ENCODE results near the gene PRPF19.
"Not testable (repeated sequence)": the region's sequence is repeated elsewhere in the genome, so short reads cannot be mapped to it uniquely, and the experiment has no call there.

Gene PRPF19

DNA sequence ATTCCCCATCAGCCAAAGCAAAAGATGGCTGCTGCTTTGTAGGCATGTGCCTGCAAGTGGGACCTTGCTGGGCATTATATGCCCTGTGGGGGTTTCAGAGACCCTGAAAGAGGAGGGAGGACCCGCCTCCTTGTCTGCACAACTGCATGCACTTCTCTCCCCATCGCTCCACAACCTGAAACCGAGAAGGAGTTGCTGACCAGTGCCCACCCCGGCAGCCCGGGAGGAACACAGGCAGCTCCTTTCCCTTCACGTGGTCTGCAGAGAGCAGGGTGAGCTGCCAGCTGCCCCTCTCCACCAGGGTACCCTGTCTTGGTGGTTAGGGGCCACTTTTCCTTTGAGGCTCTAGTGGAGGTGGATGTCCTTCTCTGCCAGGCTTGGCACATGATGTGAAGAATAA lies 16.5 kb upstream of the PRPF19 start:
- DNase-seq = no peak

DNA sequence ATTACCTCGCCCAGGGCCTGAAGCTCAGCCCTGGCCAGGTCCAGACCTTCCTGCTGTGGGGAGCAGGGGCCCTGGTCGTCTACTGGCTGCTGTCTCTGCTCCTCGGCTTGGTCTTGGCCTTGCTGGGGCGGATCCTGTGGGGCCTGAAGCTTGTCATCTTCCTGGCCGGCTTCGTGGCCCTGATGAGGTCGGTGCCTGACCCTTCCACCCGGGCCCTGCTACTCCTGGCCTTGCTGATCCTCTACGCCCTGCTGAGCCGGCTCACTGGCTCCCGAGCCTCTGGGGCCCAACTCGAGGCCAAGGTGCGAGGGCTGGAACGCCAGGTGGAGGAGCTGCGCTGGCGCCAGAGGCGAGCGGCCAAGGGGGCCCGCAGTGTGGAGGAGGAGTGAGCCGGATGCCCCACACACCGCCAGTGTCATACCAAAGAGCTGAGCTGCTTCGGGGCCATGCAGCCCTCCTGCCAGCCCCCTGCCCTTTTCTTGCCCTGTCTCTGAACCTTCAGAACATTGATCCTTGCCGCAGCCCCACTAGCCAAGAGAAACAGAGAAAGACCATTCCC lies 15.5 kb upstream of the PRPF19 start:
- DNase-seq = no peak

DNA sequence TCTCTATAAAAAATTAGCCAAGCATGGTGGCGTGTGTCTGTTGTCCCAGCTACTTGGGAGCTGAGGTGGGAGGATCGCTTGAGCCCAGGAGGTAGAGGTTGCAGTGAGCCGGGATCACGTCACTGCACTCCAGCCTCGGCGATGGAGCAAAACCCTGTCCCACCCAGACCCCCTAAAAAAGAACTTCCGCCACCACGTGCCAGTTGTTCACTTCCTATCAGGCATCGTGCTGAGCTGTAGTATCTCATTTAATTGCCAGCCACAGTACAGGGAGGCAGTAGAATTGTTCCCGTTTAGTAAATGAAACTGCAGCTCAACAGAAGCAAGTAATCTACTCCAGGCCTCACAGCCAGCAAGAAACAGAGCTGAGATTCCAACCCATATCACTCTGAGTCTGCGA lies 14.9 kb upstream of the PRPF19 start:
- DNase-seq = no peak

DNA sequence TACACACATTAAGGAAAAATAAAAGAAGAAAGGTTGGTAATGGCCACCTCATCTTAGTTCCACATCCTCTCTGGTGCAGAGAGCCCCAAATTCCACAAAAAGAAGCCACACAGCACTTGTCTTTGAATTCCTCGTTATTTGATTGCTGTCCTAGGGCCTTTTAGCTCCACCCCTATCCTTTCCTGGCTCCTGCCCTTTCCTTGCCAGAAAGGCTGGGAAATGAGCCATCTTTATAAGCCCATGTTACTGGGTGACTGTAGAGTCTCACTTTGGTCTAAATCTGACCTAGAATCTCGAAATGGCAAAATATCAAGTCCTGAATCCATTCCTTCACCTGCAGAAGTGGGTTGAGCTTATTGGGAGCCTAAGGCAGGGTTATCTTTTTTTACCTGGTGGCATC lies 13.6 kb upstream of the PRPF19 start:
- DNase-seq = no peak

DNA sequence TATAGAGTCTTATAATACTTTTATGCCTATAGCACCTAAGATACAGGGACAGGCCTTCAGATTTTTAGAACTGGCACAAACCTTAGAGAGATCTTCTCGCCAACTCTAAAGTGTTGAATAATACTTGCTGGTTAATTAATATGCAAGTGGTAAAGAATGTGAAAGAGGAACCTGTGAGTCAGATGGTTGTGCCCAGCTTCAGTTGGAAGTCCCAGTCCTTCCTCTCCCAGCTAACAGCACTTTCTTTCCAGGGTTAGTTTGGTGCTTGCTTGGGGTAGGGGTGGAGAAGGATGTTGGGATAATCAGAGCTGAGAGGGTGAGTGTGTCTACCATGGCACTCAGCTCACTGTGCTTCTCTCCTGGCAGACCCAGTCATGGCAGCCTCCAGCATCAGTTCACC lies 12.9 kb upstream of the PRPF19 start:
- no peak for DNase-seq

DNA sequence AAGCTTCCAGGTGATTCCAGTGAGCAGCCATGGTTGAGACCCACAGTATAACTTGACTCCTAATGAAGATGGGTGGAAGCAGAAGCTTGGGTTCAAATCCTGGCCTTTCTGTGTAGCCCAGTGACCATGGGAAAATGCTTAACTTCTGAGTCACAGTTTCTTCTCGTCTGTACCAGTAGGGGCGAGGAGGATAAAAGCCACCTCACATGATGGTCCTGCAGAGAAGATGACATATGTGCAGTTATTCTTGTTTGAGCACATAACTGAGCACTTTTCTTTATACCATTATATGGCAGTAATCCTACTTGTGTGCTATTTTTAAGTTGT lies 12.5 kb upstream of the PRPF19 start:
- DNase-seq = no peak

DNA sequence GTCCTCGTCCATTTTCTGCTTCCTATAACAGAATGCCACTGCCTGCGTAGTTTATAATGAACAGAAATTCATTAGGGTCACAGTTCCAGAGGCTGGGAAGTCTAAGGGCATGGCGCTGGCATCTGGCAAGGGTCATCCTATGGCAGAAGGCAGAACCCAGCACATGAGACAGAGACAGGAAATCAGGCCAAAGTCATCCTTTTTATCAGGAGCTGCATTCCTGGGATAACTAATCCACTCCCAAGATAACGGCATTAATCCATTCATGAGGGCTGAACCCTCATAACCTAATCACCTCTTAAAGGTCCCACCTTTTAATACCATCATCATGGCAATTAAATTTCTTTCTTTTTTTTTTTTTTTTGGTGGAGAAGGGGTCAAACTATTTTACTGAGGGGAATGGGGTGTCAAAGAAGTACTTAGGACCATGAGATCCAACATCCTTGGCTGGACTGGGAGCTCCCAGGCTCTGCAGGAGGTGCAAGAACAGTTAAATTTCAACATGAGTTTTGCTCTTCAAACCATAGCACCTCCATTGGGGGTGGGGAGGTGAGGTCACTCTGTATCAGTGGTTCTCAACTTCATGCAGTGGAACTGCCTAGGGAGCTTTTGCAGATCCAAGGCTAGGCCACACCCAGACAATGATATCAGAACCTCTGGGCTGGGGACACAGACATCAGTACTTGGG lies 12.0 kb upstream of the PRPF19 start:
- no peak for DNase-seq

DNA sequence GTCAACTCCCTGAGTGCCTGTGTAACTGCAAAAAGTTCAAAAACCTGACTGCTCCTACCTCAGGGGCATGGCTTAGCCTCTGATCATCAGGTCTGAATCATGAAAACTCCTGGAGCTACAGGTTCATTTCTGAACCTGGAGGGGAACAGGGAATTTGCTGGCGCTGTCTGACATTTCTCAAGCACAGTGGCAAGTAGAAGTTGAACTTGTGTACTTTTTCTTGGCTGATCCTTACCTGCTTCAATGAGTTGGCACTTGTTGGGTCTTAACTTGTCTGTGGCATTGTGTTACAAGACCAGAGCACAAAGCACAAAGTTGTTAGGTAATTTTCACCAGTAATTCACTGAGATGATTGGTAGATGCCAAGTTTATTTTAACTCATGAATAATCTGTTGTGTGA lies 10.9 kb upstream of the PRPF19 start:
- DNase-seq = no peak

DNA sequence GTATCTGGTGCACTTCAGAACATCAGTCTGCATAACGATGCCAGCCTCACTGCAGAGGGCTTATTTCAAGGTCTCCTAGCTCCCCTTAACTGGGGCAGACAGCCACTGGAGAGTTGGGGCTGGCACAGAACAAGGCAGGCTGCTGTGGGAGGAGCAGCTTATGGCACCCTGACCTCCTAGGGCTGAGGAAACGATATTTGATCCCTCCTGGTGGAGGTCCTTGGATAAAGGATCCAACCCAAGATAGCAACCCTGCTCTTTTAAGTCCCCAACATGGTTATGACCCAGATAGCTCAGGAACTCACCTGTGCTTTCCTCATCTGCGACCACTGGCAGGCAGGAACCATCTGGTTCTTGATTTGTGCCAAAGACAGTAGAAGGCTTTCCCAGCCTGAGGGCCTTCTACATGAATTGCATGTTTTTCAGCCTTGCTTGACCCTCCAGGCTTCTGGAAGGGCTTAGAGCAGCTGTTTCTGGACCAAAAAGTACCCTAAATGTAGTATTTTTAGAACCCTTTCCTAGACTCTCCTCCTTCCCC lies 10.4 kb upstream of the PRPF19 start:
- no peak for DNase-seq

DNA sequence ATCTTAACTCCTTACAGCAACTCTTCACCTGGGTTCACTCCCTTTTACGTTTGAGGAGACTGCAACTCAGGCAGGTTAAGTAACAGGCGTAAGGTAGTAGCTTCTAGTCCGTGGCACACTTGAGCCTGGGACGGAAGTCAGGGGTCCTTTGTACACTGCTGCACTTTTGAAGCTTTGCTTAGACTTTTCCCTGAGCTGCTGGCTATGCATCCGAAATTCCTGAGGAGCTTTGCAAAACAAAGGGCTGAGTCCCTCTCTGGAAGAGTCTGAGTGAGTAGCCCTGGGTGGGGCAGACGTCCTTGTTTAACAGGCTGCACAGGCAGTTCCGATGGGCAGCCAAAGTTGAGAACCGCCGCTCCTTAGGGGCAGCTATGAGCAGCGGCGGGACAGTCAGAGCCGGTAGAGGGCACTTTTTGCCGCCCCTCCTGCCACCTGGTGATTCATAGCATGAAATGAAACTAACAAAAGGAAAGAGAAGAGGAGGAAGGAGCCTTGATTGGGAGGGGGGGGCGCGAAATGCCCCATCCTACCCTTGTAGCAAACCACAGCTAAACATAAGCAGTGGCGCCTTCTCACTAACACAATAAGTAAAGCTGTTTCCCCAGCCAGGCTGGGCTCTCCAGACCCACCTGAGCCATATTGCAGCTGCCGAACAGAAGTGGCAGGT lies 9.0 kb upstream of the PRPF19 start:
- peak; percentile 60 for DNase-seq

DNA sequence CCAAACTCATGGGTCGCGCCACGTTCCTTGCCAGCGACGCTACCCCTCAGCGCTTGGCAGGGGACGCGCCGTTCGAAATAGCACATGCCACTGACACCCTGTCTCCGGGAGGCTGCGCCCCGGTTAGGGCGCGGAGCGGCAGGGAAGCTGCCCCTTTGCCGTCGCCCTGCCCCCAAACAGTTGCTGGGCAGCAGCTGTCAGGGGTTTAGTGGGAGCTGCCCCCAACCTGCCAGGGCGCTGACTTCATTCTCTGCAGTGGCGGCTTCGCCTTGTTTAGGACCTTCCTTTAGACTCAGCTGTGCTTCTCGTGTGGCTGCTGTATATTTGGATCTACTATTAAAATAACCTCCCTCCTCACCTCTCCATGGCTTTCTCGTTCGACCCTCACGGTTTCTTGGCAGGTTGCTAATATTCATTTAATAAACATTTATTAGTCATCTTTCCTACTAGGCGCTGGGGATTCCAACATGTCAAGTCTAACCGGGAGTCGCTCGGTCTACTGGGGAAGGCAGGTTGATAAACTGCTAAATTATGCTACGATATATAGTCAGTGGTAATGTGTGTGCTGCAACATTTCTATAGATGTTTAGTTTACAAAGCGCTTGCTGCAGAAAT lies 8.4 kb upstream of the PRPF19 start:
- DNase-seq = peak; percentile 25

DNA sequence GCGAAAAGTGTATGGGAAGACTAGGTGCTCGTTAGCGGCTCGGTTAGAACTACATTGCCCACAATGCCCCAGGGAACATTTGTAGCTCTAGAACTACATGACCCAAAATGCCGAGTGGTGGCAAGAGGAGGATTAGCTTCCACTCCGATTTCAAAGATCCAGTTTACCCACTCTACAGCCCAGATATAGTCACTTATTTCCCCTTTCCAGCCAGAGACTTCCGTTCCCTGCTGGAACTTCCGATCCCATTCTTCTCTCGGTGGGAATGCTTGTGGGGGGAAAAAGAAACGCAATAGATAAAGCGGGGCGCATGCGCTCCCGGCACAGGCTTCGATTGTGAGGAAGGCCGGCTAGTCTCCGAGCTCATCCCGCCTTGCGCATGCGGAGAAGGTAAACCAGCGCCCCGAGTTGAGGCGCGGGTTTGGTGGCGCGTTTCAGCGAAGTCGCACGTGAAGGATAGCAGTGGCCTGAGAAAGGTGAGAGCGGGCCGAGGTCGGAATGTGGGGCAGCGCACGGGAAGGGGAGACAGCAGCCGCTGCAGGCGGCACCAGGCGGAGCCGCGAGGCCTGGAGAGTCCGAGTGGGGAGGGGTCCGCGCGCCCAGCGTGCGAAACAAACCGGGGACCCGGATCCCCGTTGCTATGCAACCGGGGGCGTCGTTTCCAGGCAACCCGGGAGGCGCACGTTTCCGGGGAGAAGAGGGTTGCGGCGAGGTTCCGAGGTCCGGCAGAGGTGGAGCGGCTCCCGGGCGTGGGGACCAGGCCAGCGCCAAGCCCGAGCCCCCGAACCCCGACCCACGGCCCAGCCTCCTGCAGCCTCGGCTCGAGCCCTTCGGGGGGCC lies 7.6 kb upstream of the PRPF19 start, which contains the start of gene TMEM109:
Gene TMEM109 (plus strand): TSS at position 366 of the 840 bp plus-strand sequence. CDS start 5,536 bp downstream, outside the sequence.
- peak; percentile 78 for DNase-seq

DNA sequence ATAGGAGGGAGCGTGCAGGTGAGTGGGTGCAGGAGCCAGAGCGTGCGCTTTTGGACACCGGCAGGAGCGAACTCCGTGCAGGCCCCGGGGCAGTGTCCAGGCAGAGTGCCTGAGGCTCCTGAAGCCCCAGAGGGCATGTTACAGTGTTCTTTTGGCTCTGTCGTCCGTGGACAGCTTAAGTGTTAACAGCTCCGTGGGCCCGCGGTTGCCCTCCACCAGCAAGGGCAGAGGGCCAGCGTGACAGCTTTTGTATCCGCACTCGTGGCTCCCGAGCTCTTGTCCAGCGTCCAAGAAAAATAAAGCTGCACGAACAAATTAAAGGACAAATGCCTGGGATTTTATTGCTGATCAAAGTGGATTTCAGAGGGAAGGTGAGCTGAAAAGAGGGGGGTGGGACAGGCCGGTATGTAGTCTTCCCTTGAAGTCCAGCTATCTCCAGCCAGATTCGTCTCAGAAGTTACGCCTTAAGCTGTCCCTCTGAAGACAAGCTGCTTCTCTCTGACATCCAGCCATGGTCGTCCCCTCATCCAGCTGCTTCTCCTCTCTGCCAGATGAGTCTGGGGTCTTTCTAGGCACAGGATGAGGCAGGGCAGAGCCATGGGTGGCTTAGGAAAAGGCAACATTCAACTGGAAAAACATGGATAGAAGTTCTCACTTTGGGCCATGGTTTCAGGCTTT lies 6.6 kb upstream of the PRPF19 start:
- DNase-seq = no peak

DNA sequence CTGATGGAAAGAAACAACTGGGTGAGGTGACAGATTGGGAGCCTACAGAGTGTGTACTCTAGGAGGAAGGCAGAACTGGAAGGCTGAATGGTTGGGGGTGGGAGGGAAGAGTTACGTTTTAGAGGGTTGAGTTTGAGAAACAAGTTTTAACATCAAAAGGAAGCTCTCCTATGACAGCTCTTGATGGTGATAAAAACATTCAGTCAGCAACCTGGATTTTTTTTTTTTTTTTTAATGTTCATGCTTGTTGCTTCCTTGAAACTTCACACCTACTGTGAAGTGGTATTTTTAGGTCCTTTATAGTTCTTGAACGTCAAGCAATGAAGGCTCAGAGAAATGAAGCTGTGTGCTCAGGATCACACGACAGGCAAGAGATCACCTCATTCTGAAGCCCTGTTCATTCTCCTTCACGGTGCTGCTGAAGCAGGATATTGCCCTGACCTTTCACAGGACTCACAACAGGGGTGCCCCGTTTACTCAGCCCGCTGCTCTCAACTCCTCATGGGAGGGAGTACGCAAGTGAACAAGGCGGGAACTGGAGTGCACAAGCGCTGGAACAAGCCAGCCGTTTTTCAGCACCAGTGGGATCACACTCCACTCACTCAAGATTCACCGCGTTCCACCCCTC lies 6.0 kb upstream of the PRPF19 start:
- DNase-seq = no peak

DNA sequence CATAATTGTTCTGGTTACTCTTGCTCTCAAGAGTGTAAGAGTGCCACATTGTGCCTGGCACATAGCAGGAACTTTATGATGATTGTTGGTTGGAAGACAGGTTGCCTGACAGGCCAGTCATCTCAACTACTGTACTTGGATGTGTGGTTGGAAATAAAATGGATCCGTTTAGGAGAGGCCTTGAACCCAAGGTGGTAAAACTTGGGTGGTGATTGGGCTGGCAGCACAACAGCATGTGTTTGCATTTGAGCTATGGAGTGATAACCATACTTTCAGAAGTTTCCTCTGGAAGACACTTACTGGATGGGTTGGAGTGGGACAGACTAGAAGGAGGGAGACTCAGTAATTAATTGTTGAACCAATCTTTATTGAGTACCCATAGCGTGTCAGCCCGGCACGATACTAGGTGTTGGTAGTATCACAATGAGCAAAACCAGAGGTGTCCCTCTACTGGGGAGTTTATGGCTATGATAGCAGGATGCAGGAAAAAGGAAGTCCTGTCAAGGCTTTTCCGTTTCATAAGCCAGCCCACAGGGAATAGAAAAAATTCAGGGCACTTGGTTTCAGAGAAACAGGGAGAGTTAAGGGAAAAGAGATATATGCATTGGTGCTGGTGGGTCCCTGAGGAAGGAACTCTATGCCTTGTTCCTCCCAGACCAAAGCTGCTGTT lies 4.5 kb upstream of the PRPF19 start:
- no peak for DNase-seq

DNA sequence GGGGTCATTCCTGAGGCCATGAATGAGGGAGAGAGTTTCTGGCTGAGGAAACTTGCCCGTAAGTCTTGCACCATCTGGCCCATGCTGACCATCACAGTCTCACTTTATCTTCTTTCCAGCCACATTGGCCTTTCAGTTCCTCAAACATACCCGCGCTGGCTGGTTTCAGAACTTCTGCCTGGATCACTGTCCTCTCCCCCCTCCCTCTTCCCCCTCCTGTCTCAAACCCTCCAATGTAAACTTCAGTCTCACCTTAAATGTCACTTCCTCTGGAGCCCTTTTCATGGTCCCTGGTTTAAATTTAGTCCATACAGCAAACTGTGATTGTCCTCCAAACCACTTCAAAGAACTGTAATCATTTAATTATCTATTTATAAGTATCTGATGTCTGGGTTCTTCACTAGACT lies 3.9 kb upstream of the PRPF19 start:
- DNase-seq = no peak

DNA sequence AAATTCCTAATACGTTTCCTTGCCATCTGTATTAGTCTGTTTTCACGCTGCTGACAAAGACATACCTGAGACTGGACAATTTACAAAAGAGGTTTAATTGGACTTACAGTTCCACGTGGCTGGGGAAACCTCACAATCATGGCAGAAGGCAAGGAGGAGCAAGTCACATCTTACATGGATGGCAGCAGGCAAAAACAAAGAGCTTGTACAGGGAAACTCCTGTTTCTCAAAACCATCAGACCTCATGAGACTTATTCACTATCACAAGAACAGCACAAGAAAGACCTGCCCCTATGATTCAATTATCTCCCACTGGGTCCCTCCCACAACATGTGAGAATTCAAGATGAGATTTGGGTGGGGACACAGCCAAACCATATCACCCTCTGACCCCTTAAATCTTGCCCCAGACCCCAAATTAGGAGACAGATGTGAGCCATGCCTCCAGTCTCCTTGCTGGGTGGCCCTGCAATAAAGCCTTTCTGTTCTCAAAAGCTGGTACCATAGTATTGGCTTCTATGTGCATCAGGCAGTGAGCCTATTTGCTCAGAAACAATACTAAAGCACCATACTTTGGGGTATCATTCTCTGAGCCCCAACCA lies 3.4 kb upstream of the PRPF19 start:
- not testable (repeated sequence) for DNase-seq

DNA sequence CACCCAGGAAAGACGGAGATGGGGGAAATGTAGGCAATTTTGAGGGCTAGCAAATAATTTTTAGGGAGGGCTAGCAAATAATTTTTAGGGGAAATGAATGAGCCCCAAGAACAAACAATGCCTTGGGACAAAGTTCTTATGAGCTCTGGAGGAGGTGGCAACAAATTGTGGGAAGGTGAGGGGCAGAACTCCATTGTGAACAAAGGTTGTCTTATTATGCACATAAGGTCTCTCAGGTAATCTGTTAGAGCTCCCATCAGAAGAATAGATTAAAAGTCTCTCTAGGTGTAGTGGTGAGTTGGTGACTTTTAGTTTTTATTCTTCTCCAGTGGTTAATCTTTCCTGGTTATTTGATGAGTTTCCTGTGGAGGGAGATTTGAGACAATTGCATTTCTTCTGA lies 2.4 kb upstream of the PRPF19 start:
- DNase-seq = no peak

DNA sequence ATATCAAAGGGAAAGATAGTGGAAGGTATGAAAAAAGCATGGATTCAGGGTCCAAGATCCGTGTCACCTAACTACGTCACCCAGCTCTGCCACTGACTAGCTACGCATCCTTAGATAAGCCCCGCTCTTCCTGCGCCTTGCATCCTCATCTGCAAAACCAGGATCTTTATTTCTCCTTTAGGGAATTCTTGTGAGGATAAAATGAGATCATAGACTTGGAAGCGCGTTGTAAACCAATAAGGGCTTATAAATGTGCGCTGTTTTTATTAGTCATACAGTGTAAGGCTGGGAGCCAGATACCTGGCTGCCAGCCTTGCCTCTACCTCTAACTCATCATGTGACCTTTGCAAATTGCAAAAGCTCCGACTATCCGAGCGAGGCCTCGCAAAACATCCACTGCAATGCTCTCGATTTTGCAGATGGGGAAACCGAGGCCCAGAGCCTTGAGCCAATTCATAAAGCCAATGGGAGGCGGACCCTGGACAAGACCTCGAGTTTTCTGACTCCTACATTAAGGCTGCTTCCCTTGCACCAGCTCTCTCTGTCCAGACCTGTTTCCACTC lies 753 bp downstream of the PRPF19 start:
- DNase-seq = no peak

DNA sequence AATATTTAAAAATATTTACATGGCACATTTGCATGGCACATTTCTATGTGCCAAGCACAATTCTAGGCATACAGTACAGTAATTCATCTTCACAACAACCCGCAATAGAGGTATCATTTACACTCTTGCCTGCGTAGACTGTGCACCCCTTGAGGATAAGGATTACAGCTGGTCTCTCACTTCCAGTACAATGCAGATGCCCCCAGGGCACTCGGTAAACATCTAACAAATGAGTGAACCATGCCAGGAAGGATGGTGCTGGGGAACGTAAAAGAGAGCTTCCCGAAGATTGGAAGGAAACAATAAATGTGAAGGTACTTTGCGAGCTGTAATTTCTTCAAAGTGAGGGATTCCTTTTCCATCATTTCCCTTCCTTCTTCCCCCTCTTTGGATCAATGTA lies 1.3 kb downstream of the PRPF19 start:
- DNase-seq = no peak

DNA sequence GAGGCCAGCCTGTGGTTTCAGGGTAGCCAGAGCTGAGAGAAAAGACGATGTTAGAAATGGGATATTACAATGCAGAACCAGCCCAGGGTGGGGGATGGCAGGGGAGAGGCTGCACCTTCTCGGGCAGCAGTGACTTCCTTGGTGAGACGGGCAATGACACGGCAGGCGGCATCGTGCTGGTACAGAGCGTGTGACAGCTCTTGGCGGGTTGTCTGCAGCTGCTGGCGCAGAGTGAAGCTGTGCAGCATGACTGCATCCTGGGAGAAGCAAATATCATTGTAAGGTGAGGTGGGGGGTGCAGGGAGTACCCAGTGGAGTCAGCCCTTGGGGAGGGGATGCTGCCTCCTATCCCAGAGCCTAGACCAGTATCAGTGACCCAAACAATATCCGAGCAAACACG lies 3.8 kb downstream of the PRPF19 start:
- no peak for DNase-seq

Measured in activated T-cell treated with anti-CD3 and anti-CD28 coated beads for 4 hours (primary cell).